GM18511 (cell line): Measurements from ENCODE around the gene C10orf90.

Experiments
- ATAC-seq: cut with Tn5 transposase; IDR thresholded peaks from one replicate; pipeline ENCODE4 v1.9.1; 2021; ENCODE audit warnings: mild to moderate bottlenecking, moderate library complexity; ENCODE audit not compliant: unreplicated experiment

The C10orf90 gene

DNA sequence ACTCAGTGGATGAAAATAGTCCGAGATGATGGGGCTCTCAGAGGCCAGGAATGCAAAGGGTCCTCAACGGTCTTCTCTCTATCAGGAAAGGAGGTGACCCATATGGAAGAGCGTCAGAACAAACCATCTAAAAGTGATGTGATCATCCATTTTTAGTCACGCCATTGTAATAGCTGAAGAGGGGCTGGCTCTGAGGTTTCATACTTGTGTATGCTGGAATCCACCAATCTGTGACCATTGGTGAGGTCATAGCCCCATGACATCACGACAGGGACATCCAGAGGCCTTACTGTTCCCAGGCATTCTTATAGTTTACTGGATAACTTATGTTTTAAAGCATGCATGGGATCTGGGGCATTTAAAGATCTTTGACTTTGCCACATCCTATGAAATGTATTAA is 83.6 kb downstream of the C10orf90 start:
- ATAC-seq: no peak

DNA sequence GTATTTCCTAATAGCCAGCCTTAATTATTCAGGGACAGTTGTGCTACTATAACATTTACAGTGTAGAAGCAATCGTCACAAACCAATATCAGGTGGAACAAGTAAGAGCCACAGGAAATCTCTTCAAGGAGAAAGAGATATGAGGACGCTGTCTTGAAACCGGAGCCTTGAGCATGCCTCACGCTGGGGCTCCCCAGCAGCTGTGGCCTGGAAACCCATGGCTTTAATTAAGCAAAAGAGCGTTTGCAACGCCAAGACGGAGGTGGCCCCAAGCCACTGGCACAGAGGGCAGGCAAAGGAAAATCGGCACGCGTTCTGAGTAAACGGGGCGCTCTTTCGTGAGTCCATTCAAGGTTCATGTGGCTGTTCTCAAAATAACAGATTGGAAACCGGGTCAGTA is 84.4 kb downstream of the C10orf90 start:
- ATAC-seq: no peak

DNA sequence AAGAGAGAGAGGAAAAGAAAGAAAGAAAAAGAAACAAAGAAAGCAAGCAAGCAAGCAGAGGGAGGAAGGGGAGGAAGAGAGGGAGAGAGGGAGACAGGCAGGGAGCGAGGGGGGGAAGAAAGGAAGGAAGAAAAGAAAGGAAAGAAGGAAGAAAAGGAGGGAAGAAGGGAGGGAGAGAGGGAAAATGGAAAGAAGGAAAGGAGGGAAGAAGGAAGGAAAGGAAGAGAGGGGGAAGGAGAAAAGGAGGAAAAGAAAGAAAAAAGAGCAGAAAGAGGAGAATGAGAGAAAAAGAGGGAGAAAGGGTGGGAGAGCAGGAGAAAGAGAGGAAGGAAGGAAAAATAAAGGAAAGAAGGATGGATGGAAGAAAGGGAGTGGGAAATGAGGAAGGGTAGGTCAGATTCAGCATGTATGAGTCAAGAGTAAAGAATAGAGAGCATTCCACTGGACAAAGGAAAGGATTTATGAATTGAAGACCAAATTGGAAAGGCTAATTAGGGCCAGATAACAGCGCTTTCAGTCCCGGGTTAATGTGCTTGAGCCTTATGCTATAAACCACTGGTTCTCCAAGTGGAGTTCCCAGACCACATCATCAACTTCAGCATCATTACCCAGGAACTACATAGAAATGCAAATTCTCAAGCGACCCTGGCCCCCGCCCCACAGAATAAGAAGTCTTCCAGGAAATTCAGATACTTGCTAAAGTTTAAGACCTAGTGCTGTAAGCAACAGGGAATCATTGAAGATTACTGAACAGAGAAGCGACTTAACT is 85.1 kb downstream of the C10orf90 start:
- no peak for ATAC-seq

DNA sequence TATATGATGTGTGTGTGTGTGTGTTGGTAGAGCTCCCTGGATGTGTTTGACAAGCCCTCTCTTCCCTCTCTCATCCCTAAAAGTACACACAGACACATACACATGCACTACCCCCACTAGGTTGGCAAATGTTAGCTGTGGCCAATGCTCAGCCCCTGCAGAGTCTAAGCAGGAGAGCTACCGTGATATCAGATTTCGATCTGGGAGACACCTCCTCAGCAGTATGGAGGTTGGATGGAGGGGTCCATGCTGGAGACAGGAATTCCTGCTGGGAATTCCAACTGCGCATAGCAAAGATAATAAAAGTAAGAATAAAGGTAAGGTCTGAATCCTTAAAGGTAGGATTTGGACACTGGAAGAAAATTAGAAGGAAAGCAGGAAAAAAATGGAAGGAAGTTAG is 85.7 kb downstream of the C10orf90 start:
- no peak for ATAC-seq

DNA sequence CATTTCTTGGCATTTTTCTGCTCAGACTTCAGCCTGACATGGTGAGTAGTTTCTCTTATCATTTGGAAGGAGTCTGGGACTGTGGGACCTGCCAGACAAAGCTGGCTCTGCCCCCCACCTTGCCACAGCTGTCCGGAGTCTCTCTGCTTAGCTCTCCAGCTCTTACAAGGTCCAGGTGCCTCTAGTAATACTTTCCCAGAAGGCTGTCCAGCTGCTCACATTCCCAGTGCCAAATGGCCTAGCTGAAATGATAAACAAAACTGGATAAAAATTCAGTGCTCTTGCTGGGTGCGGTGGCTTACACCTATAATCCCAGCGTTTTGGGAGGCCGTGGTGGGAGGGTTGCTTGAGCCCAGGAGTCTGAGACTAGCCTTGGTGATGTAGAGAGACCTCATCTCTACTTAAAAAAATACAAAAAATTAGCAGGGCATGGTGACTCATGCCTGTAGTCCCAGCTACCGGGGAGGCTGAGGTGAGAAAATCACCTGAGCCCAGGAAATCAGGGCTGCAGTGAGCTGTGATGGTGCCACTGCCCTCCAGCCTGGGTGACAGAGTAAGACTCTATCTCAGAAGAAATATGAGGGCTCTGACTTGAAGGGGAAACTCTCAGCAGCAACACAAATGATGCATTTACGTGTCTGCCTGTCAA is 86.8 kb downstream of the C10orf90 start:
- no peak for ATAC-seq

DNA sequence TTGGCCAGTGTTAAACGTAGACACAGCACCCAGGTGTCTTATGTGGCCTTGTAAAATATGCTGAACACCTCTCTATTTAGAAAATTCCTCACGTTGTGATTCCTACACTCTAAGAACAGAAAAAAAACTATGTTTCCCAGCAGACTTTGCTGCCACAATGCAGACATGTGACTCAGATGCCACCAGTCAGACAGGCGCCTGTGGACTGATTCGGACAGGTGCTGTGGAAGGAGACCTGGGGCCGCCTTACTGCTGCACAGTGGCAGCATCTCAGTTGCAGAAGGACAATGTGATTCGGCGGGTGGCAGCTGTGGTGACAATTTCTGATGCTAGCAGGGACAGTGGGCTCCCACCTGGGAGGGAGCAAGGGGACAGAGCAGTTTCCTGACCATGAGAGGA is 88.8 kb downstream of the C10orf90 start:
- no peak for ATAC-seq

DNA sequence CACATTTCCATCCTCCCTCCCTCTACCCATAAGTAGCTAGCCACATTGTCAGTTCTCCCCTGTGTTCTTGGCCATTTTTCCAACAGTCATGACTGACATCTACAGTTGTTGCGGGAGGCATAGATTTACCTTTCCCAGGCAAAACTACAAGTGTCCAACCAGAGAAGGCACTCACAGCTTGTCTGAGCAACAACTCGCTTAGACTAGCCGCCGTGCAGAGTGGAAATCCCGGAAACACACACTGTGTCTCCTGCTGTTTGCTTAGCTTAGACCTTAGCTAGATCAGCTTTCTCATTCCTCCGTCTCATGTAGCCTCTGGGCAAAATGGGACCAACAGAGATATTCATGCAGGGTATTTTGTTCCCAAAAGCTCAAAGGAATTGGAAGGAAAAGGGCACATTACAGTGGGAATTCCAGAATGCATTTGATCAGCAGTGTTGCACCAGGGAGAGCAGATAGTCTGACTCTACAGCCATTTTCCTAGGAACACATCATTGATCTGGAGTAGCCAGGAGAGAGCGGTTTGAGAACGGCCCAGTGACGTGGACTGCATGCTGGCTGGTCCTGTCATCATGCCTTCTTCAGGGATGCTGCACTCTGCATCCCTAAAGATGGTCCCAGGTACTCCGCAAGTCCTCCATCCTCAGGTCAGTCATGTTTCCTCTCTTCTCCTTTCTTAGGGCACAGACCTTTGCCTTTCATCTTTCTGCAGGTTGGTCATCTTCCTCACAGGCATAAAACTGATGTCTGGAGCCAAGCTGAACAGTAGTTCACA is 89.4 kb downstream of the C10orf90 start:
- ATAC-seq: no peak

DNA sequence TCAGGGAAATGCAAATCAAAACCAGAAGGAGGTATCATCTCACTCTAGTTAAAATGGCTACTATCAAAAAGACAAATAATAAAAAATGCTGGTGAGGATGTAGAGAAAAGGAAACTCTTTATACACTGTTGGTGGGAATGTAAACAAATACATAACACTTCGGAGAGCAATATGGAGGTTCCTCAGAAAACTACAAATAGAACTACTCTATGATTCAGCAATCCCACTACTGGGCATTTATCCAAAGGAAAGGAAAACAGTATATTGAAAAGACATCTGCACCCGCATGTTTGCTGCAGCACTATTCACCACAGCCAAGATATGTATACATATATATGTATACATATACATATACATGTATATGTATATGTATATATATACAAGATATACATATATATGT is 94.2 kb downstream of the C10orf90 start:
- ATAC-seq: no peak

DNA sequence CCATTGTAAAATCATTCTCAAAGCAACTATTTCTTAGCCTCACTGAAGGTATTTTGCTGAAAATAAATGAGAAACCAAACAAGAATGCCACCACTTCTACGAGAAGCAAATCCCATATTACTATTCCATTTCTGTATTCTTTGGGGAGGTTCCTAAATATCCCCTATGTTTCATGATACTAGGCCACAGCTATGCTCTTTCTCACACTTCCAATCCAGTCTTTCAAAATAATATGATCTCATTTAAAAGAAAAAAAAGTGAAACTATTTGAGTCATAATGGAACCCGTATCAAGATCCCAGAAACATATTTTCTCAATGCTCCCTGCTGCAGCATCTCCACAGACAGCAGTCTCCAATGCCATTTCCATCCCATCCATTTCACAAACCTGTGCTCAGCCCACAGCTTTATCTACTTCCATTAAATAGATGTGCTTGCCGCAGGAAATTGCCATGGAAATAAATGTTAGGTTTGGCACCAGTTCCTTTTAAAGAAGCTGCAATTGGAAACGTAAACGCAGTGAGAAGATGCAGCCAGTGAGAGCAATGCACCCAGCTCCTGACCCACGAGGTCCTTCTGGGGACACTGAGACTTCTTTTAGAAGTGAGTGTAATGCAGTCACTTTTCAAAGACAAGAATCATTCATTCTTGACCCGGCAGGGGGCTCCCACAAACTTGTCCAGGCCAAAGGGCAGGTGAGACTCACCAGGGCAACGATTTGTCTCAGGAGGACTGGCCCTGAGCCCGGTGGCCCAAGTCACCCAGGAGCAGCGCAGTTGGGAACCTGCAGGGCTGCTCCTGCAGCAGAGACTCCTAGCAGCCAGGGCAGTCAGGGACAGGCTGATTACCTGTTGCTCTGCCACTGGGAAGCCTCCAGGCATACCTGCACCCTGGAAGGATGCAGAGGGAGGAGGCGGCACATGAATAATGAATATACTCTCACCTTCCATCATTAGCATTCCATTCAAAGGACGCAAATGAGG is 99.6 kb downstream of the C10orf90 start:
- no peak for ATAC-seq

DNA sequence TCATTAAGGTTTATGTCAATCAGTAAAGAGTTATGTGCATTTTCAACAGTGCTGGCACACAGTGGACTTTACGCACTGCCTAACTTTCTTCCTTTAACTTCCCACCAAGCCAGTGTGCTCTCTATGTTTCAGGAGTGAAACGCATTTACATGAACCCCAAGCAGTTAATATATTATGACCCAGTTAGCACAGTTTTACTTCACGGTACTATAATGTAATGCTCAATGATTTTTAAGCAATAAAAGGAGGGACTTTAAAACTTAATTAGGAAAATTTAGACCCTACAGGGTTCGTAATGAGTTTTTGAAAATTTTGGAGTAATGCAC is 100.3 kb downstream of the C10orf90 start:
- no peak for ATAC-seq

DNA sequence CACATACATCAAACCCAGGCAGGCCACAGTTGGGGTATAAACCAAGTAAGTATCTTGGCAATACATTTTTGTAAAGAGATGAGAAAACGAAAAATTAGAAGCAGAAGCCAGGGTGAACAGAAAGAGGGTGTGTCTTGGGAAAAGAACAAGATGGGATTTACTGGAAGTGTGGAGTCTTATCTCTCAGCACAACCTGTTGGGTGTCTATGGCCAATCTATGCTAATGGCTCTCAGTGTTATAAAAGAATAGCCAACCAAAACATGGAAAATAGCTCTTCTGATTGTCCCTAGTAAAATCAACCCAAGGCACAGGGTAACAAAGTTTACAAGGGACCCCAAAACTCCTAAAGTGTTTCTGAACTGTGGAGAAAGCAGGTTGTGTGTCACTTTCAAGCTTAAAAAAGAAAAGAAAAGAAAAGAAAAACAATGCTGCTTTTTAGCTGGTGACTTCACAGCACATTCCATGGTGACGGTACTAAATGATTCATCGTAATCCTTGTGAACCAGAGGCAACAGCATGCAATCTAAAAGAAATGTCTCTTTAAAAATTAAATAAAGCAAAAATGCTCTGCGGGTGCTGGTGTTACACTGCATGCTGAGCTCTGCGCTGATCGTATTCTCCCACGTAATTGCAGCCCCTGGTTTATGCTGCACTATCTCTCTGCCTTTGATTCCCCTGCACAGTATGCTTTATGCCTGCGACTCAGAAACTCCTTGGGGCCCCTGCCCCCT is 100.8 kb downstream of the C10orf90 start:
- ATAC-seq: no peak

DNA sequence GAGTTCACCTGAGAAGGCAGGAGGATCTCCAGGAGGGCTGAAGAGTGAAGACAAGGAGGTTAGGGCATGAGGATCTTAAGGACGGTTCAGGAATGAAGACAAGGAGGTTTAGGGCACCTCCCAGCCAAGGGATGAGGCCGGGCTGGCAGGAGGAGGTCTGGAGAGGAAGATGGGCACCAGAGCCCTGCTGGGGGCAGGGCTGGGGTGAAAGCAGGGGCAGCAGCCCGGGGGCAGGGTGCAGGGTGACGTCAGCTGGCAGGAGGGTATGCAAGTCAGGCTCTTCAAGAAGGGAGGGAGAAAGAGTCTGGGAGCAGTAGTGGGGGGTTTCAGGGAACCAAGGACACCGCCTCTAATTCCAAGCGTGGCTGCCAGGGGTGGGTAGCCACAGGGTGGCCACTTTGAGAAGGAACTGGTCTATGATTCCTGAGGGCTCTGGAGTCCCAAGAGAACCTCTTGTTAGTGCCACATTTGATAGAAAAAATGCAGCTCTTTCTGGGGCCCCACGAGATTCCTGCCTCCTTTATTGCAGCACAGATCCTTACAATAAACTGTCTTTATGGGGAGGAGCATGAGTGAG is 101.6 kb downstream of the C10orf90 start:
- no peak for ATAC-seq

DNA sequence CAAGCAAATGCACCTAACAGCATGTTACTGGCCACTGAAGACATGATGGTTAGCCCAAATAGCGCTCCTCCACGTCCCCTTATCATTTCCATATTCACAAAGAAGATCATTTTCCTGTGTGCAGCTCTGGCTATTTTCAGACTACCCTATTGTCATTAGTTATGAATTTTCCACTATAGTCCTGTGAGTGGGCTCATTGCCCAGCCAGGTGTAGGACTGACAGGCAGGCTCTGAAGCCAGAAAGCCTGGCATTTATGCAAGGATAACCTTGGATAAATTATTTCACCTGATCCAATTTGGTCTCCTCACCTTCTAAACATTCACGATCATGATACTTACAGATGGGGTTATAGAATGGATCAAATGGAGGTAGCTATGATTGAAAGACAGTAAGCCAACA is 104.6 kb downstream of the C10orf90 start:
- no peak for ATAC-seq

DNA sequence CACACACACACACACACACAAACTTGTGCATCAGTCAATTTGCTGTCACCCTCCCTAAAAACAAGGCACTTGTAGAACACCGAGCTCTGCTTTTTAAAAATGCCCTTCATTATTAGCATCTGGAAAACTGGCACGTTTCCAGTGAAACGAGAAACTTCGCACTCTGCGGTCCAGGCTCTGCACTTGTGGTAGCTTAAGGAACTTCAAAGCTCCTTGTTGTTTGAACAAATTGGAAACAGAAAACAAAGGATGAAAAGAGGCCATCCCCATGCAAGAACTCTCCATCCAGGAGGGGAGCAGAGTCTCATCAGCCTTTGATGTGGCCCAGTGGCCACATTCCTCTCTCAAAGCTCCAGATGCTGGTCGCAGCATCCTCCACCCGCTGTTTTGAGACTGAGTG is 105.1 kb downstream of the C10orf90 start:
- ATAC-seq: no peak

DNA sequence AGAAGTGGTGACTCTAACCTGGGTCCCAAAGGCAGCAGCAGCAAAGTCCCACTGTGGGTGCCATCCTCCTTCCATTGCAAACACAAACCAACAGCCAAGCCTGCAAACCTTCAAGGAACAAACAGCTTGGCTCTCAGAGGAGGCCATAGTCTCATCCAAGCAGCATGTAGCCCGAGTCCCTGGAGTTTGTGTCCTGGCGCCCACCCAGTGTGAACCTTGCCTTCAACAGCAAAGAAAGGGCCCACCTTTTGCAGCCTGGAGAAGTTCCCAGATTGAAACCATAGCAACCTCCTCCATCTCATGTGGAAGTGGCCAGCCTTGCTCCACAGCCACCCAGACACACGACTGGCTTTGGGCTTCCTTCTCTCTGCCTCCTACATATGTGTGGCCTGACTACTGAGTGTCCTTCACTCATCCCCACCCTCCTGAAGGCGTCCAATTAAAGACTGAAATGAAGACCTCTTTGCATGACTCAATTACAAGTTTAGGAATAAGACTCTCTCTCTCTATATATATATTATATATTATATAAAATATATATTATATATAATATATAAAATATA is 106.1 kb downstream of the C10orf90 start:
- ATAC-seq: no peak

DNA sequence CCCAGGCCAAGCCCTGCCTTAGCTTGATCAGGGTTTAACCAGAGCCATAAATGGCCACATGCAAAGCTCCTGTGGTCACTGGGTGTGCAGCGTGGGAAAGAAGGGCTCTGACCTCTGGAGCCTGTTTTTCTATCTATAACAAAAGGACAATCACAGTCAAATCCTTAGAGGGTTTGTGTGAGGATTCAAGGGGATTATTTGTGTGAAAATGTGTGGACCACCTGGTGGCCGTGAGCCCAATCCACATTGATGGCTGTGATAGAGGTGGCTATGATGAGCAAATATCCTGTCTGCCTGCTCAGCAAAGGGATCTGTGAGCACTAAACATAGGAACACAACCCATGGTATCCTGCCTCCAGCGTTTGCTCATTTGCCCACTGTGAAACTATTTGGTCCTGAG is 107.1 kb downstream of the C10orf90 start:
- ATAC-seq: no peak

DNA sequence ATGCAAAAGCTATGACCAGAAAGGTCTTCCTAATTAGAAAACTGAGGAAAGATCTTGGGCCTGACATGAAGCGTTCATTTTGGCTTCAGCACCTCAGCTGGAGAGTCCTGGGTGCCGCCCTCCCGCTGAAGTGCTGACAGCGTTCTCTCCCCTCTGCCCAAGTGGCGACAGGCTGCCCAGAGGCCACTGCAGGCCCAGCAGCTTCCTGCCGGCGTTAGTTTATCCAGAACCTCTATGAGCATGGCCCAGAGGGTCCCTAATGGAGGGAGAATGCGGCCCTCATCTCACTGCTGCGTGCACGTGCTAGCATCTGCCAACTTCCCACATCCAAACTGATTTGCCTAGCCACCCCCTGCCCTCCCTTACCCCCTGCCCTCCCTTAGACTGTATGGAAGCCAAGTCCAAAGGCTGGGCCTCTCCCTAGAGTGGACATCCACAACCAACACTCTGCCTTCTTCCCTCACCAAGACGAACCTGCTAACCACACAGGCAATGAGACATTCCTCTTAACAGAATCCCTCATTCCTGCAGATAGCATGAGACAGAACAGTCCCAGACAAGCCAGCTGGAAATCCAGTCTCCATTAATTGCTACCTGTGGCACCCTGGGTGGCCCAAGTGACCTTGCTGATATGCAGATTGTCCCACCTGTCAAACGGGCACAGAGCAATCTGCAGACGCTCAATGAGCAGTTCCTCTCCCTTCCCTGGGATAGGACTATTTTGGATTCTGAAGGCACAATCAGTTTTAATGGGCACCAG is 108.4 kb downstream of the C10orf90 start:
- no peak for ATAC-seq

DNA sequence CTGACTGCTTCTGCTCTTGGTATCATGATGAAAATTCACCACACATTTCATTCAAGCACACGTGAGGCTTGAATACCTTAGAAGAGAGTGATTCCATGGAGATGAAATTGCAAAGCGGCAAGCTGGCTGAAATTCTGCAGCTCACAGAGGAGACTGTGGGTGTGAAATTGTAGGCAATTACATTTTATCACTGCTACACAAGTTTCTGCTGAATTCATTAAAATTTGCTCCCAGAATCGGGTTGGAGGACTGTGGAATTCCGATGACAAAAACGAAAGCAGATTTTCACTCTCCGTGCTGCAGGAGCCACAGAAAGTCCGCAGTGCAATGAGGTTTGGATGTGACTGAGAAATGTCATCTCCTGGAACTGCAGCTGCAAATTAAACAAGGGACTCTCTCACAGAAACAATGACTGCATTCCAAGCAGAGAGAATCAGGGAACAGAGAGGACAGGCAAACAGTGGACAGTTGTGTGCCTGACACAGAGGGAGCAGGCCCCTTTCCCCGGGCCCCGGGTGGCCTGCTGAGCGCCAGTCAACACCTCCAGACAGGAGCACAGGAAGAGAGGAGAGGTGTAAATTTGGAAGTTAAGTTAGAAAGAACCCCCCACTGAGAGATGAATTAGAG is 109.1 kb downstream of the C10orf90 start:
- ATAC-seq: no peak
